ENCODE results near the gene KRT32. TPM values are rescaled to one million over a fixed set of nuclear protein-coding genes. Genes with fewer than 3 reads are reported as not detected.

The KRT32 gene
- total and polyA plus RNA-seq, 2 donors from 2014 or later: not detected

GRCh38 chr17:41513168-41513547 lies 46.0 kb upstream of the KRT32 start:
- intact Hi-C loops (cut with DNase I): no loop called here
- FAIRE-seq: no peak
- H3K27ac ChIP-seq (ENCODE audit: low read depth in 2 of 2, low read length in 2 of 2): no peak overlapping the region
- H3K9me3 ChIP-seq (ENCODE audit: control insufficient read depth in 2 of 3, insufficient read depth in 1 of 3, low read length in 3 of 3): no peaks in the 10 kb centered on the region
- H3K36me3 ChIP-seq (ENCODE audit: control insufficient read depth in 2 of 3, insufficient read depth in 3 of 3, low read length in 3 of 3): no peaks in the 10 kb centered on the region
- H3K9ac ChIP-seq (ENCODE audit: low read length in 3 of 3): no peak overlapping the region
- H3K4me1 ChIP-seq (ENCODE audit: control insufficient read depth in 2 of 3, insufficient read depth in 2 of 3, low read depth in 1 of 3, low read length in 3 of 3): no peaks in the 10 kb centered on the region
- TF ChIP-seq CTCF (IDR thresholded peaks at IDR 0.05; ENCODE audit: borderline replicate concordance, extremely low read depth, insufficient read depth): no peak
- peak in 1 of 5 donors; percentile 53 for DNase-seq
- H3K4me3 ChIP-seq (ENCODE audit: low read length in 3 of 3): no peak overlapping the region
- H3K27me3 ChIP-seq (ENCODE audit: control insufficient read depth, insufficient read depth, low read length): no peaks in the 10 kb centered on the region

GRCh38 chr17:41512546-41513167 lies 45.5 kb upstream of the KRT32 start:
- no peaks in the 10 kb centered on the region for H3K36me3 ChIP-seq (ENCODE audit: control insufficient read depth in 2 of 3, insufficient read depth in 3 of 3, low read length in 3 of 3)
- H3K27ac ChIP-seq (ENCODE audit: low read depth in 2 of 2, low read length in 2 of 2): no peak overlapping the region
- no peaks in the 10 kb centered on the region for H3K9me3 ChIP-seq (ENCODE audit: control insufficient read depth in 2 of 3, insufficient read depth in 1 of 3, low read length in 3 of 3)
- intact Hi-C loops (cut with DNase I): no loop called here
- H3K27me3 ChIP-seq (ENCODE audit: control insufficient read depth, insufficient read depth, low read length): no peaks in the 10 kb centered on the region
- no peak overlapping the region for H3K9ac ChIP-seq (ENCODE audit: low read length in 3 of 3)
- no peak for TF ChIP-seq CTCF (IDR thresholded peaks at IDR 0.05; ENCODE audit: borderline replicate concordance, extremely low read depth, insufficient read depth)
- DNase-seq (no peak), FAIRE-seq (no peak)
- no peaks in the 10 kb centered on the region for H3K4me1 ChIP-seq (ENCODE audit: control insufficient read depth in 2 of 3, insufficient read depth in 2 of 3, low read depth in 1 of 3, low read length in 3 of 3)
- H3K4me3 ChIP-seq (ENCODE audit: low read length in 3 of 3): no peak overlapping the region

- DNase-seq (no peak), FAIRE-seq (no peak)
- Histone ChIP-seq H3K27me3 (ENCODE audit: control insufficient read depth, insufficient read depth, low read length) (no peaks in the 10 kb centered on the region), H3K27ac (ENCODE audit: low read depth in 2 of 2, low read length in 2 of 2) (no peak overlapping the region), H3K9ac (ENCODE audit: low read length in 3 of 3) (no peak overlapping the region), H3K4me3 (ENCODE audit: low read length in 3 of 3) (no peak overlapping the region), H3K36me3 (ENCODE audit: control insufficient read depth in 2 of 3, insufficient read depth in 3 of 3, low read length in 3 of 3) (no peaks in the 10 kb centered on the region), H3K4me1 (ENCODE audit: control insufficient read depth in 2 of 3, insufficient read depth in 2 of 3, low read depth in 1 of 3, low read length in 3 of 3) (no peaks in the 10 kb centered on the region), H3K9me3 (ENCODE audit: control insufficient read depth in 2 of 3, insufficient read depth in 1 of 3, low read length in 3 of 3) (no peaks in the 10 kb centered on the region)
- no peak for TF ChIP-seq CTCF (IDR thresholded peaks at IDR 0.05; ENCODE audit: borderline replicate concordance, extremely low read depth, insufficient read depth)
- intact Hi-C loops (cut with DNase I): no loop called here
Observed at GRCh38 chr17:41511716-41512115, 44.5 kb upstream of the KRT32 start.

GRCh38 chr17:41511116-41511515 lies 43.9 kb upstream of the KRT32 start:
- no peak for DNase-seq
- H3K27ac ChIP-seq (ENCODE audit: low read depth in 2 of 2, low read length in 2 of 2): no peak overlapping the region
- no peak for FAIRE-seq
- no peaks in the 10 kb centered on the region for H3K9me3 ChIP-seq (ENCODE audit: control insufficient read depth in 2 of 3, insufficient read depth in 1 of 3, low read length in 3 of 3)
- no peak overlapping the region for H3K4me3 ChIP-seq (ENCODE audit: low read length in 3 of 3)
- H3K27me3 ChIP-seq (ENCODE audit: control insufficient read depth, insufficient read depth, low read length): no peaks in the 10 kb centered on the region
- H3K36me3 ChIP-seq (ENCODE audit: control insufficient read depth in 2 of 3, insufficient read depth in 3 of 3, low read length in 3 of 3): no peaks in the 10 kb centered on the region
- H3K4me1 ChIP-seq (ENCODE audit: control insufficient read depth in 2 of 3, insufficient read depth in 2 of 3, low read depth in 1 of 3, low read length in 3 of 3): peaks cover 0 to 4% (median 0%) of the 10 kb centered on the region in 3 donors
- no peak overlapping the region for H3K9ac ChIP-seq (ENCODE audit: low read length in 3 of 3)
- intact Hi-C loops (cut with DNase I): no loop called here
- no peak for TF ChIP-seq CTCF (IDR thresholded peaks at IDR 0.05; ENCODE audit: borderline replicate concordance, extremely low read depth, insufficient read depth)

Data from kidney (tissue), 14 donors.